Esophagus squamous epithelium (tissue), 5 donors: ENCODE data around the gene PSD2. TPM values are rescaled to one million over a fixed set of nuclear protein-coding genes. Genes with fewer than 3 reads are reported as not detected.

Experiments
- DNase-seq: peaks from one replicate; lab custom pipeline; 2025; lab: John Stamatoyannopoulos, UW
- H3K27ac ChIP-seq, 4 donors: fragments of 200-600 bp; sonication (generic); one replicate each; pipeline ENCODE4 v1.5.1; 2016 to 2019; ENCODE audit warnings: mild to moderate bottlenecking in 1 of 4
- H3K27me3 ChIP-seq, 4 donors: fragments of 200-600 bp; sonication (generic); 1 replicate in 3 of 4; 2 replicates in 1 of 4; pipeline versions ENCODE4 v1.5.1 to v1.6.0; 2017 to 2021; ENCODE audit warnings: antibody characterized with exemption in 1 of 4
- H3K36me3 ChIP-seq, 3 donors: fragments of 200-600 bp; sonication (generic); one replicate each; pipeline ENCODE4 v1.5.1; 2016 to 2019
- H3K4me1 ChIP-seq, 3 donors: fragments of 200-600 bp; sonication (generic); one replicate each; pipeline ENCODE4 v1.5.1; 2017 to 2019
- H3K4me3 ChIP-seq, 4 donors: fragments of 200-600 bp; sonication (generic); 1 replicate in 3 of 4; 2 replicates in 1 of 4; pipeline ENCODE4 v1.5.1; 2016 to 2019; ENCODE audit warnings: mild to moderate bottlenecking in 2 of 4, moderate library complexity in 1 of 4
- H3K9me3 ChIP-seq, 3 donors: fragments of 200-600 bp; sonication (generic); one replicate each; pipeline ENCODE4 v1.5.1; 2016 to 2019
- POLR2A ChIP-seq, 4 donors: fragments of 450-650 bp; IDR thresholded peaks; one replicate each; pipeline ENCODE4 v1.6.1; 2017; ENCODE audit warnings: antibody characterized with exemption in 4 of 4, mild to moderate bottlenecking in 4 of 4, moderate library complexity in 3 of 4
- WGBS, 2 donors: methylation state at CpG; one replicate each; pipeline ENCODE4 v1.1.5; 2018; 5-methylcytosine and 5-hydroxymethylcytosine counted together
- intact Hi-C: fragments of 100-400 bp; cut with DNase I; formaldehyde crosslinking; loops from one replicate; pipeline ENCODE4 v1.15.0; 2022
- total RNA-seq, 4 donors: library from RNA; depleted of rRNA; stranded (reverse); fragments of >200 nt; gene quantifications; one replicate each; pipeline ENCODE4 v1.1.0, GENCODE V29; 2016
- TF ChIP-seq, protein P1 (sequence below), 6 experiments: fragments of 450-650 bp in 4 of 6; fragments of 200-600 bp in 2 of 6; sonication (generic) in 2 of 6; IDR thresholded peaks; one replicate each; pipeline ENCODE4 v1.5.1; 2016 to 2019; ENCODE audit warnings: antibody characterized with exemption in 6 of 6, mild to moderate bottlenecking in 4 of 6, moderate library complexity in 4 of 6
- donor health status: DM: yes; HTN: yes; CAD: no.

The PSD2 gene
- total RNA-seq, 4 donors from 2014 or later: not detected

DNA sequence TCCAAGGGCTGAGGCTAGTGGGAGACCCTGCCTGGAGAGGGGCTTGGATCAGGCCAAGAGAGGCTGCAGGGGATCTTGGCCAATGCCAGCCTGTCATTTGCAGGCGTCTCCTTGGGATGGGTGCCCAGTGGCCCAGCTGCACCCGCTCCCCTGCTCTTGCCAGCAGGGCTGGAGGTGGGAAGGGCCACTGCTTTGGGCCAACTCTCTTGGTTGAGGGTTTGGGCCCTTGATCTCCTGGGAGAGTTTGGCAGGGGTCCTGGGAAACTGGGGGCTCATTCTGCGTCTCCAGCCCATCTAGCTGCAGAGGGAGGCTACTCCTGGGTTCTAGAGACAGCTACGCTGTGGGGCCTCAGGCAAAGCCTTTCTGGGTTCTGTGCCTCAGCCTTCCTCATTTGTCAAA lies 10.5 kb downstream of the PSD2 start:
- H3K4me1 ChIP-seq: no peaks in the 10 kb centered on the region
- no peak for DNase-seq
- intact Hi-C loops: no loop called here
- H3K4me3 ChIP-seq: no peak overlapping the region
- 65 to 84% methylated on average over 3 to 4 of the region's 4 CpGs for WGBS, 2 donors
- no peaks in the 10 kb centered on the region for H3K9me3 ChIP-seq
- no peak overlapping the region for H3K27ac ChIP-seq
- TF ChIP-seq, protein P1, sequence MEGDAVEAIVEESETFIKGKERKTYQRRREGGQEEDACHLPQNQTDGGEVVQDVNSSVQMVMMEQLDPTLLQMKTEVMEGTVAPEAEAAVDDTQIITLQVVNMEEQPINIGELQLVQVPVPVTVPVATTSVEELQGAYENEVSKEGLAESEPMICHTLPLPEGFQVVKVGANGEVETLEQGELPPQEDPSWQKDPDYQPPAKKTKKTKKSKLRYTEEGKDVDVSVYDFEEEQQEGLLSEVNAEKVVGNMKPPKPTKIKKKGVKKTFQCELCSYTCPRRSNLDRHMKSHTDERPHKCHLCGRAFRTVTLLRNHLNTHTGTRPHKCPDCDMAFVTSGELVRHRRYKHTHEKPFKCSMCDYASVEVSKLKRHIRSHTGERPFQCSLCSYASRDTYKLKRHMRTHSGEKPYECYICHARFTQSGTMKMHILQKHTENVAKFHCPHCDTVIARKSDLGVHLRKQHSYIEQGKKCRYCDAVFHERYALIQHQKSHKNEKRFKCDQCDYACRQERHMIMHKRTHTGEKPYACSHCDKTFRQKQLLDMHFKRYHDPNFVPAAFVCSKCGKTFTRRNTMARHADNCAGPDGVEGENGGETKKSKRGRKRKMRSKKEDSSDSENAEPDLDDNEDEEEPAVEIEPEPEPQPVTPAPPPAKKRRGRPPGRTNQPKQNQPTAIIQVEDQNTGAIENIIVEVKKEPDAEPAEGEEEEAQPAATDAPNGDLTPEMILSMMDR (IDR thresholded peaks at IDR 0.05): no peak
- no peak for TF ChIP-seq POLR2A (IDR thresholded peaks at IDR 0.05)
- peaks cover 0 to 38% (median 0%) of the 10 kb centered on the region in 4 donors for H3K27me3 ChIP-seq
- no peaks in the 10 kb centered on the region for H3K36me3 ChIP-seq

DNA sequence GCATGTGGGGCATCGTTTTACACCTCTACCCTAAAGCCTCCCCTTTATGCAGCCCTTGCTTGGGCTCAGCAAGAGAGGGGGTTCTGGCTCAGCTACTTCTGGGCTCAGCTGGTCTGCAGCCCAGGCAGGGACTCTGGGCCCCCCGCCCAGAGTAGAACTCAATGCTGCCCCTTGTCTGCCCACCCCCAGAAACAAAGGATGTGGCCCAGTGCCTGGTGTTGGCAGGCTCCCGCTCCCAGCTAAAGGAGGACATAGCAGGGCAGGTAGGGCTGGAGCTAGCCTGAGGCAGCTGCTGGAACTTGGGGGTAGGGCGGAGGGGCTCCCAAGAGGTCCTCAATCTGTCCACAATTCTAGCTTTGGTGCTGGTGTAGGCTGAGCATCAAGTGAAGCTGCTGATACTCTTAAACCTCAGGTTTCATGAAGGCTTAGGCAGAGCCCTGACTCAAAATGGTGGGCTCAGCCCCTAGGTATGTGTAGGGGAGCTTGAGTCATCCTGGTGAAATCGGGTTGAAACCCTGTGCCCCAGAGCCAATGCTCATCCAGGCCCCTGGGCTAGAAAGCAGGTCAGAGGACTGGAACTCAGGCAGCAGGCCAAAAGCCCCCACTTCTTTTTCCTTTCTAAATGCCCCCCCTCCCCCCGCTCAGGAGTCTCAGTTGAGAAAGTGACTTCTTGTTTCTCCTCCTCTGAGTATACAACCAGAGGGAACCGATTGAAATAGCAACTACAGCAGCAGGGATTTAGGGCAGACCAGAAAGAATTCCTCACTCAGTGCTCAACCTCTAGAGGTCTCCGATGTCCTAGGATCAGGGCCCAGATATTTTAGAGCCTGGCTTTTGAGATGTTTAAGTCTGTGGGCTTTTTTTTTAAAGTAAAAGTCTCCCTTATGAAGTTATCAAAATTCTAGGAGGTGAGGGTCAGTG lies 11.4 kb downstream of the PSD2 start:
- TF ChIP-seq POLR2A (IDR thresholded peaks at IDR 0.05): no peak
- Histone ChIP-seq H3K36me3 (no peaks in the 10 kb centered on the region), H3K27ac (no peak overlapping the region), H3K9me3 (no peaks in the 10 kb centered on the region), H3K4me1 (no peaks in the 10 kb centered on the region), H3K4me3 (no peak overlapping the region), H3K27me3 (peaks cover 0 to 29% (median 0%) of the 10 kb centered on the region in 4 donors)
- DNase-seq: no peak
- 5 to 40% methylated on average over 2 to 5 of the region's 8 CpGs for WGBS, 2 donors
- intact Hi-C loops: no loop called here

- Histone ChIP-seq H3K27ac (no peak overlapping the region), H3K36me3 (no peaks in the 10 kb centered on the region), H3K27me3 (peaks cover 0 to 23% (median 0%) of the 10 kb centered on the region in 4 donors), H3K4me1 (no peaks in the 10 kb centered on the region), H3K9me3 (no peaks in the 10 kb centered on the region), H3K4me3 (no peak overlapping the region)
- intact Hi-C loops: no loop called here
- no peak for TF ChIP-seq POLR2A (IDR thresholded peaks at IDR 0.05)
- TF ChIP-seq, protein P1 (IDR thresholded peaks at IDR 0.05): no peak
- 73 to 74% methylated on average over 6 of the region's 6 CpGs for WGBS, 2 donors
- DNase-seq: no peak
These were observed 12.0 kb downstream of the PSD2 start for GRCh38 chr5:139807647-139808030.

DNA sequence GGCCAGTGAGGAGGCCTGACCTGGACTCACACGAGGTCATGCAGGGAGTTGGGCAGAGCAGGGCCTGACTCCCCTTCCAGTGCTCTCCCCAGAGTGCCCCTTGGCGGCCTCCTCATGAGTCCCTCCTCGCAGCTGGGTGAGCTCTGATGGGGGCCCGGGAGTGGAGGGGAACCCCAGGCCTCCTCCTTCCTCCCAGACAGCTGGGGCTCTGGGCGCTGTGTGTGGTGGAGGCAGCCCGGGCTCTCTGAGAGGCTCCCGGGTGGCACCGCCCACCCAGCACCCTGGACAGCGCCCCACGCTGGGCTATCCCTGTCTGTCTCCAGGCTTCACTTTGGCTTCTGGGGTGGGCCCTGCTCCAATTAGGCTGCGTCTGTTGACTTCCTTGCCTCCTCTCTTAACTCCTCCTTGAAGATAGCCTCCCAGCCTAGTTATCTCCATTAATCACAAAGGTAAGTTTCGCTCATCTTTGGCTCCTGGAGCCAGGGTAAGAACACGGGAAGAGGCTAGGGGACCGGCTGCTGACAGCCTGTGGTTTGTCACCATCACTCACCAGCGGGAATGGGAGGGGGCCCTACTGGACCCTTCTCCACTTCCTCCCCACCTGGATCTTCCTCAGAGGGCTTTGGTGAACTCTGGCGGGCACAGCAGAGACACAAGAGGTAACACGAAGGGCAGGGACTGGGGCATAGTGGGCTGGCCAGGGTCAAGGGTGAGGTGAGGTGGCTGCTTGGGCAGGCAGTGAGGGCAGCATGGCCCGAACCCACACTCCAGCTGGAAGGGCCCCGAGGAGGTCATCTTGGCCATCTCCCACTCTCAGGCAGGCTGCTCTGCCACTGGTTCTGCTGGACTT lies 13.1 kb downstream of the PSD2 start:
- 12 to 58% methylated on average over 6 to 7 of the region's 19 CpGs for WGBS, 2 donors
- peaks cover 0 to 13% (median 0%) of the 10 kb centered on the region in 4 donors for H3K27me3 ChIP-seq
- H3K27ac ChIP-seq: no peak overlapping the region
- no peak for DNase-seq
- intact Hi-C loops: no loop called here
- no peaks in the 10 kb centered on the region for H3K36me3 ChIP-seq
- no peak overlapping the region for H3K4me3 ChIP-seq
- no peaks in the 10 kb centered on the region for H3K4me1 ChIP-seq
- H3K9me3 ChIP-seq: no peaks in the 10 kb centered on the region
- TF ChIP-seq, protein P1 (IDR thresholded peaks at IDR 0.05): no peak
- TF ChIP-seq POLR2A (IDR thresholded peaks at IDR 0.05): no peak

- Histone ChIP-seq H3K4me3 (no peak overlapping the region), H3K36me3 (no peaks in the 10 kb centered on the region), H3K27me3 (peaks cover 0 to 13% (median 0%) of the 10 kb centered on the region in 4 donors), H3K4me1 (no peaks in the 10 kb centered on the region), H3K27ac (no peak overlapping the region), H3K9me3 (no peaks in the 10 kb centered on the region)
- DNase-seq: no peak
- WGBS, 2 donors: 80 to 84% methylated on average over 1 to 6 of the region's 11 CpGs
- no peak for TF ChIP-seq POLR2A (IDR thresholded peaks at IDR 0.05)
- TF ChIP-seq, protein P1 (IDR thresholded peaks at IDR 0.05): no peak
- intact Hi-C loops: no loop called here
These were observed 13.8 kb downstream of the PSD2 start for GRCh38 chr5:139809331-139809810.
